ENCODE measurements around the gene ZEB2.

Gene ZEB2

GRCh38 chr2:144449028-144449406, 70.9 kb downstream of the ZEB2 start:
- no peak for DNase-seq (ENCODE audit: low read depth)

- DNase-seq (ENCODE audit: low read depth) = no peak
Measured at GRCh38 chr2:144448389-144449027, 71.4 kb downstream of the ZEB2 start.

- DNase-seq (ENCODE audit: low read depth) = no peak
Measured at GRCh38 chr2:144447535-144447934, 72.4 kb downstream of the ZEB2 start.

GRCh38 chr2:144446136-144446535, 73.8 kb downstream of the ZEB2 start:
- no peak for DNase-seq (ENCODE audit: low read depth)

- DNase-seq (ENCODE audit: low read depth) = no peak
Measured at GRCh38 chr2:144445196-144445595, 74.7 kb downstream of the ZEB2 start.

- DNase-seq (ENCODE audit: low read depth) = no peak
Measured at GRCh38 chr2:144443837-144444817, 75.8 kb downstream of the ZEB2 start.

GRCh38 chr2:144441711-144442141, 78.2 kb downstream of the ZEB2 start:
- DNase-seq (ENCODE audit: low read depth) = no peak

GRCh38 chr2:144439993-144440392, 79.9 kb downstream of the ZEB2 start:
- no peak for DNase-seq (ENCODE audit: low read depth)

GRCh38 chr2:144438801-144439631, 80.9 kb downstream of the ZEB2 start:
- DNase-seq (ENCODE audit: low read depth) = no peak

- DNase-seq (ENCODE audit: low read depth) = no peak
Measured at GRCh38 chr2:144437636-144438035, 82.3 kb downstream of the ZEB2 start.

- no peak for DNase-seq (ENCODE audit: low read depth)
Measured at GRCh38 chr2:144434425-144435222, 85.3 kb downstream of the ZEB2 start.

GRCh38 chr2:144432921-144433320, 87.0 kb downstream of the ZEB2 start:
- DNase-seq (ENCODE audit: low read depth) = no peak

- no peak for DNase-seq (ENCODE audit: low read depth)
Measured at GRCh38 chr2:144431998-144432397, 87.9 kb downstream of the ZEB2 start.

- DNase-seq (ENCODE audit: low read depth) = no peak
Measured at GRCh38 chr2:144431392-144431783, 88.5 kb downstream of the ZEB2 start.

- DNase-seq (ENCODE audit: low read depth) = no peak
Measured at GRCh38 chr2:144430722-144431391, 89.1 kb downstream of the ZEB2 start.

- DNase-seq (ENCODE audit: low read depth) = no peak
Measured at GRCh38 chr2:144429396-144430112, 90.4 kb downstream of the ZEB2 start.

GRCh38 chr2:144426981-144427479, 92.9 kb downstream of the ZEB2 start:
- DNase-seq (ENCODE audit: low read depth) = no peak

- no peak for DNase-seq (ENCODE audit: low read depth)
Measured at GRCh38 chr2:144426355-144426754, 93.6 kb downstream of the ZEB2 start.

- no peak for DNase-seq (ENCODE audit: low read depth)
Measured at GRCh38 chr2:144424559-144425240, 95.2 kb downstream of the ZEB2 start.
